NCI-H524 (cell line): ENCODE measurements around the gene ZNF577.

Experiments
- DNase-seq, 2 experiments: peaks; one replicate each; lab custom pipeline; 2025; lab: John Stamatoyannopoulos, UW

ZNF577 gene

GRCh38 chr19:51861870-51862622 is 25.7 kb downstream of the ZNF577 start:
- no peak for DNase-seq

GRCh38 chr19:51837145-51837544 is 50.6 kb downstream of the ZNF577 start:
- DNase-seq, result no peak

GRCh38 chr19:51830274-51830673 is 57.5 kb downstream of the ZNF577 start:
- no peak for DNase-seq

GRCh38 chr19:51824281-51825005 is 63.3 kb downstream of the ZNF577 start:
- DNase-seq, result no peak

GRCh38 chr19:51822946-51823345 is 64.8 kb downstream of the ZNF577 start:
- no peak for DNase-seq

GRCh38 chr19:51822325-51822724 is 65.4 kb downstream of the ZNF577 start:
- DNase-seq, result no peak

GRCh38 chr19:51821921-51822320 is 65.8 kb downstream of the ZNF577 start:
- no peak for DNase-seq

GRCh38 chr19:51821456-51821855 is 66.3 kb downstream of the ZNF577 start:
- DNase-seq, result no peak
